Thymus (tissue), 14 donors: ENCODE data around the gene CAMTA1. TPM values are rescaled to one million over a fixed set of nuclear protein-coding genes. Genes with fewer than 3 reads are reported as not detected.
"Not testable (repeated sequence)": the region's sequence is repeated elsewhere in the genome, so short reads cannot be mapped to it uniquely, and the experiment has no call there.

Experiments
- DNase-seq, 9 donors: peaks; one replicate each; pipeline ENCODE4 v3.0.0-alpha.2; 2013; ENCODE audit warnings: low spot score in 9 of 9, low read depth in 6 of 9, missing footprints in 1 of 9
- H3K27ac ChIP-seq, 2 donors: one replicate each; pipeline ENCODE4 v1.5.1; 2013; ENCODE audit warnings: control low read depth in 1 of 2, low read depth in 1 of 2, low read length in 1 of 2, mild to moderate bottlenecking in 1 of 2, moderate library complexity in 1 of 2
- H3K27me3 ChIP-seq, 2 donors: one replicate each; pipeline ENCODE4 v1.5.1; 2013; ENCODE audit warnings: low read length in 1 of 2; ENCODE audit not compliant: control insufficient read depth in 2 of 2, insufficient read depth in 1 of 2
- H3K36me3 ChIP-seq, 2 donors: one replicate each; pipeline ENCODE4 v1.5.1; 2013; ENCODE audit warnings: low read length in 1 of 2, mild to moderate bottlenecking in 1 of 2, moderate library complexity in 1 of 2; ENCODE audit not compliant: control insufficient read depth in 2 of 2, insufficient read depth in 2 of 2
- H3K4me1 ChIP-seq, 2 donors: one replicate each; pipeline ENCODE4 v1.5.1; 2013; ENCODE audit warnings: low read length in 2 of 2; ENCODE audit not compliant: control insufficient read depth in 2 of 2, insufficient read depth in 2 of 2
- H3K4me3 ChIP-seq, 2 donors: one replicate each; pipeline ENCODE4 v1.5.1; 2013; ENCODE audit warnings: low read length in 2 of 2, control low read depth in 1 of 2, mild to moderate bottlenecking in 1 of 2
- H3K9me3 ChIP-seq, 2 donors: one replicate each; pipeline ENCODE4 v1.5.1; 2013; ENCODE audit warnings: low read length in 1 of 2, mild to moderate bottlenecking in 1 of 2; ENCODE audit not compliant: control insufficient read depth in 2 of 2, insufficient read depth in 1 of 2
- WGBS: extraction: QIAGEN DNeasy Blood & Tissue Kit; methylation state at CpG from one replicate; pipeline ENCODE4 v1.1.7; 2013; 5-methylcytosine and 5-hydroxymethylcytosine counted together
- long read RNA-seq, 10 donors: transcript quantifications; one replicate each; lab custom pipeline, GENCODE V29; 2026
- polyA plus RNA-seq: library from polyadenylated mRNA; stranded (reverse); fragments of 200-250 nt; gene quantifications from one replicate; pipeline ENCODE4 v1.2.3, GENCODE V29; 2013
- total RNA-seq: library from RNA; stranded (reverse); fragments of 120-200 nt; gene quantifications from one replicate; pipeline ENCODE4 v1.2.4, GENCODE V29; 2013
- donor health status: healthy.

Gene CAMTA1, protein sequence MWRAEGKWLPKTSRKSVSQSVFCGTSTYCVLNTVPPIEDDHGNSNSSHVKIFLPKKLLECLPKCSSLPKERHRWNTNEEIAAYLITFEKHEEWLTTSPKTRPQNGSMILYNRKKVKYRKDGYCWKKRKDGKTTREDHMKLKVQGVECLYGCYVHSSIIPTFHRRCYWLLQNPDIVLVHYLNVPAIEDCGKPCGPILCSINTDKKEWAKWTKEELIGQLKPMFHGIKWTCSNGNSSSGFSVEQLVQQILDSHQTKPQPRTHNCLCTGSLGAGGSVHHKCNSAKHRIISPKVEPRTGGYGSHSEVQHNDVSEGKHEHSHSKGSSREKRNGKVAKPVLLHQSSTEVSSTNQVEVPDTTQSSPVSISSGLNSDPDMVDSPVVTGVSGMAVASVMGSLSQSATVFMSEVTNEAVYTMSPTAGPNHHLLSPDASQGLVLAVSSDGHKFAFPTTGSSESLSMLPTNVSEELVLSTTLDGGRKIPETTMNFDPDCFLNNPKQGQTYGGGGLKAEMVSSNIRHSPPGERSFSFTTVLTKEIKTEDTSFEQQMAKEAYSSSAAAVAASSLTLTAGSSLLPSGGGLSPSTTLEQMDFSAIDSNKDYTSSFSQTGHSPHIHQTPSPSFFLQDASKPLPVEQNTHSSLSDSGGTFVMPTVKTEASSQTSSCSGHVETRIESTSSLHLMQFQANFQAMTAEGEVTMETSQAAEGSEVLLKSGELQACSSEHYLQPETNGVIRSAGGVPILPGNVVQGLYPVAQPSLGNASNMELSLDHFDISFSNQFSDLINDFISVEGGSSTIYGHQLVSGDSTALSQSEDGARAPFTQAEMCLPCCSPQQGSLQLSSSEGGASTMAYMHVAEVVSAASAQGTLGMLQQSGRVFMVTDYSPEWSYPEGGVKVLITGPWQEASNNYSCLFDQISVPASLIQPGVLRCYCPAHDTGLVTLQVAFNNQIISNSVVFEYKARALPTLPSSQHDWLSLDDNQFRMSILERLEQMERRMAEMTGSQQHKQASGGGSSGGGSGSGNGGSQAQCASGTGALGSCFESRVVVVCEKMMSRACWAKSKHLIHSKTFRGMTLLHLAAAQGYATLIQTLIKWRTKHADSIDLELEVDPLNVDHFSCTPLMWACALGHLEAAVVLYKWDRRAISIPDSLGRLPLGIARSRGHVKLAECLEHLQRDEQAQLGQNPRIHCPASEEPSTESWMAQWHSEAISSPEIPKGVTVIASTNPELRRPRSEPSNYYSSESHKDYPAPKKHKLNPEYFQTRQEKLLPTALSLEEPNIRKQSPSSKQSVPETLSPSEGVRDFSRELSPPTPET (N-terminal part only)
- total RNA-seq, result 32.0 TPM
- polyA plus RNA-seq, result 158 TPM
- long read RNA-seq, donor 1, transcript CAMTA1-208 (4 exons, 567 nt), result major isoform, 7 of 8 reads
- long read RNA-seq, donor 1, partial matches to known transcripts, result 0 of 8 reads
- long read RNA-seq, donor 1, other reads (novel, unspliced or antisense), result 0 of 8 reads
- long read RNA-seq, donor 2, transcript CAMTA1-208 (4 exons, 567 nt), result major isoform, 60 of 87 reads
- long read RNA-seq, donor 2, transcript CAMTA1-213 (3 exons, 538 nt), result minor isoform, 10 of 87 reads
- long read RNA-seq, donor 2, partial matches to known transcripts, result 5 of 87 reads
- long read RNA-seq, donor 2, other reads (novel, unspliced or antisense), result 5 of 87 reads
- long read RNA-seq, donor 3, transcript CAMTA1-208 (4 exons, 567 nt), result major isoform, 38 of 59 reads
- long read RNA-seq, donor 3, transcript CAMTA1-213 (3 exons, 538 nt), result minor isoform, 14 of 59 reads
- long read RNA-seq, donor 3, partial matches to known transcripts, result 0 of 59 reads
- long read RNA-seq, donor 3, other reads (novel, unspliced or antisense), result 0 of 59 reads
- long read RNA-seq, donor 4, transcript CAMTA1-208 (4 exons, 567 nt), result major isoform, 15 of 20 reads
- long read RNA-seq, donor 4, partial matches to known transcripts, result 0 of 20 reads
- long read RNA-seq, donor 4, other reads (novel, unspliced or antisense), result 0 of 20 reads
- long read RNA-seq, donor 5, transcript CAMTA1-208 (4 exons, 567 nt), result major isoform, 55 of 84 reads
- long read RNA-seq, donor 5, transcript CAMTA1-202 (5 exons, 431 nt), result minor isoform, 5 of 84 reads
- long read RNA-seq, donor 5, transcript CAMTA1-213 (3 exons, 538 nt), result minor isoform, 19 of 84 reads
- long read RNA-seq, donor 5, partial matches to known transcripts, result 0 of 84 reads
- long read RNA-seq, donor 5, other reads (novel, unspliced or antisense), result 0 of 84 reads
- long read RNA-seq, donor 6, transcript CAMTA1-213 (3 exons, 538 nt), result minor isoform, 10 of 55 reads
- long read RNA-seq, donor 6, transcript CAMTA1-208 (4 exons, 567 nt), result major isoform, 41 of 55 reads
- long read RNA-seq, donor 6, partial matches to known transcripts, result 0 of 55 reads
- long read RNA-seq, donor 6, other reads (novel, unspliced or antisense), result 0 of 55 reads
- long read RNA-seq, donor 7, transcript CAMTA1-208 (4 exons, 567 nt), result major isoform, 52 of 71 reads
- long read RNA-seq, donor 7, transcript CAMTA1-213 (3 exons, 538 nt), result minor isoform, 14 of 71 reads
- long read RNA-seq, donor 7, partial matches to known transcripts, result 0 of 71 reads
- long read RNA-seq, donor 7, other reads (novel, unspliced or antisense), result 0 of 71 reads
- long read RNA-seq, donor 8, transcript CAMTA1-213 (3 exons, 538 nt), result minor isoform, 7 of 26 reads
- long read RNA-seq, donor 8, transcript CAMTA1-208 (4 exons, 567 nt), result major isoform, 18 of 26 reads
- long read RNA-seq, donor 8, partial matches to known transcripts, result 0 of 26 reads
- long read RNA-seq, donor 8, other reads (novel, unspliced or antisense), result 0 of 26 reads
- long read RNA-seq, donor 9, transcript CAMTA1-213 (3 exons, 538 nt), result minor isoform, 6 of 46 reads
- long read RNA-seq, donor 9, transcript CAMTA1-208 (4 exons, 567 nt), result major isoform, 37 of 46 reads
- long read RNA-seq, donor 9, partial matches to known transcripts, result 0 of 46 reads
- long read RNA-seq, donor 9, other reads (novel, unspliced or antisense), result 0 of 46 reads
- long read RNA-seq, donor 10, transcript CAMTA1-208 (4 exons, 567 nt), result major isoform, 27 of 38 reads
- long read RNA-seq, donor 10, transcript CAMTA1-213 (3 exons, 538 nt), result minor isoform, 10 of 38 reads
- long read RNA-seq, donor 10, partial matches to known transcripts, result 0 of 38 reads
- long read RNA-seq, donor 10, other reads (novel, unspliced or antisense), result 0 of 38 reads

- peaks cover 14 to 21% of the 10 kb centered on the region in 2 donors for H3K4me1 ChIP-seq
- peak within 1 kb of the TSS; percentile 84 to 96 for H3K27ac ChIP-seq
Measured at GRCh38 chr1:6785318-6785727, at the start of gene CAMTA1. TSS of gene CAMTA1 (plus strand) at chr1:6785454. CDS start at chr1:6785531, 77 bp downstream.

DNA sequence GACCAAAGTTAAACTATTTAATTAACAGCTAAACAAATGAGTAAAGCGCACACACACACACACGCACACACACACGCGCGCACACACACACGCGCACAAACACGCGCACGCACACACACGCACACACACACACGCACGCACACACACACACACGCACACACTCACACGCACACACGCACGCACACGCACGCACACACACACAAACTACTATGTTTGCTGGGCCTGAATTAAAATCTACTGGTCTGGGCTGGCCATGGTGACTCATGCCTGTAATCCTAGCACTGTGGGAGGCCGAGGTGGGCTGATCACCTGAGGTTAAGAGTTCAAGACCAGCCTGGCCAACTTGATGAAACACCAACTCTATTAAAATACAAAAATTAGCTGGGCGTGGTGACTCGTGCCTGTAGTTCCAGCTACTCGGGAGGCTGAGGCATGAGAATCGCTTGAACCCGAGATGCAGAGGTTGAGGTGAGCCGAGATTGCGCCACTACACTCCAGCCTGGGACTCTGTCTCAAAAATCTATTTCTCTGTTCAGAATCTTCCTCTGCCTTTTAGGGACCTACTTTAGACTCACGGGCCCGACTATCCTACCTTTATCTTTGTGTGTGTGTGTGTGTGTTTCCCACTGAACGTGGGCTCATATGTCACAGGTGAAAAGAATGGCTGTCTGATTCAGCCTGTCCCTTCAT is 46.1 kb upstream of the CAMTA1 start:
- H3K27ac ChIP-seq, result no peak overlapping the region
- no peak for DNase-seq
- 90% methylated on average over 30 of the region's 30 CpGs for WGBS
- H3K4me1 ChIP-seq, result no peaks in the 10 kb centered on the region
- no peak overlapping the region for H3K4me3 ChIP-seq
- no peaks in the 10 kb centered on the region for H3K36me3 ChIP-seq
- H3K9me3 ChIP-seq, result no peaks in the 10 kb centered on the region
- peaks cover 0 to 3% of the 10 kb centered on the region in 2 donors for H3K27me3 ChIP-seq

More at GRCh38 chr1:6785318-6785727, at the start of gene CAMTA1:
- no peak for DNase-seq
- Histone ChIP-seq H3K4me3 (peak within 1 kb of the TSS; percentile 81 to 97), H3K27me3 (peaks cover 0 to 4% of the 10 kb centered on the region in 2 donors), H3K36me3 (peaks cover 0 to 4% of the 10 kb centered on the region in 2 donors), H3K9me3 (no peaks in the 10 kb centered on the region)
- WGBS, result under 1% methylated on average over 68 of the region's 69 CpGs

DNA sequence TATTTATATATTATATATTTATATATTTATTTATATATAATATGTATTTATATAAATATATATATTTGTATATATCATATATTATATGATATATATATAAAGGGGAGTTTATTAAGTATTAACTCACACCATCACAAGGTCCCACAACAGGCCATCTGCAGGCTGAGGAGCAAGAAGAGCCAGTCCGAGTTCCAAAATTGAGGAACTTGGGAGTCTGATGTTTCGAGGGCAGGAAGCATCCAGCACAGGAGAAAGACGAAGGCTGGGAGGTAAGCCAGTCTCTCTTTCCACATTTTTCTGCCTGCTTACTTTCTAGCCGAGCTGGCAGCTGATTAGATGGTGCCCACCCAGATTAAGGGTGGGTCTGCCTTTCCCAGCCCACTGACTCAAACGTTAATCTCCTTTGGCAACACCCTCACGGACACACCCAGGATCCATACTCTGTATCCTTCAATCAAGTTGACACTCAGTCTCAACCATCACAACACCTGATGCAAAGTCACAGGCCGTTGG is 42.5 kb upstream of the CAMTA1 start:
- H3K36me3 ChIP-seq, H3K27me3 ChIP-seq, H3K9me3 ChIP-seq, H3K4me1 ChIP-seq, H3K27ac ChIP-seq, H3K4me3 ChIP-seq: not testable (repeated sequence)
- peak in 4 of 9 donors; percentile 4 to 51 (median 17) for DNase-seq
- WGBS, result 84% methylated on average over 7 of the region's 7 CpGs

DNA sequence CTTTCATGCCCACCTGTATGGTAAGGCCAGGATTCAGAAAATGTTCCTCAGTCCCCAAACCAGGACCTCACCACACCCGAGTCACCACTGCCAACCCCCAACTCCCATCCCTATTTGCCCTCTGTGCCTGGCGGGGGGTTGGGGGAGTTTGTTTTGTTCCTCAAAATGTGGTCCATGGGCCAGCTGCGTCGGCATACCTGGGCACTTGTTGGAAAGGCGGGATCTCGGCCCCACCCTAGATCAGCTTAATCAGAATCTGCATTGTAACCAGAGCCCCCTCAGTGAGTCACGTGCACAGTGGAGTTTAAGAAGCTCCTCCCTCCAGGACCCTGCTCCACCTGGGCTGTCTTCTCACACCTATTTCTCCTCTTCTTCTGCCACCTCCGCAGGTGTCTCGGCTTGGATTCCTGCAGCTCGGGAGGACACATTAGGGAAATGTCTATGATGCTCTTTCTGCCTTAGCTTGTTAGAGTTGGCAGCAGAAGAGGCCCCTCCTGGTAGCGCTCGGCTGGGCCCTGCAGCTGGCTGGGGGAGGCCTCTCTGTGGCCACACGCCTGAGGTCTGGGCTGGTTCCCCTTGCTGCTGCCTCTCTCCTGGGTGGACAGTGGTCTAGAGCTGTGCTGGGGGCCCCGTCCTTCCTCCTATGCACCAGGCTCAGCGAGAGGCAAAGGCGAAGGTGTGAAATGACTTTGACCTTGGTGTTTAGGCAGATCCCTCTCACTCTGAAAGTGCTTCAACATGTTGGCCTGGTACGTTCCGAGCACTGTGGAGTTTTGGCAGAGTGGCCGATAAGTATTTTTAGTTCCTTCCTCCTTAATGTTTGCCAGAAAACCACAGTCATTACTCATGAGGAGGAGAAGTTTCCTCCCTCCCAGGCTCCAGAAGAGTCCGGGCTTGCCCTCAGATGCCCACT is 41.8 kb upstream of the CAMTA1 start:
- Histone ChIP-seq H3K36me3 (no peaks in the 10 kb centered on the region), H3K27me3 (no peaks in the 10 kb centered on the region), H3K9me3 (no peaks in the 10 kb centered on the region), H3K4me3 (no peak overlapping the region), H3K27ac (peak overlapping the region; percentile 33 to 83), H3K4me1 (no peaks in the 10 kb centered on the region)
- WGBS, result 24% methylated on average over 20 of the region's 20 CpGs
- peak in 6 of 9 donors; percentile 17 to 65 (median 35) for DNase-seq

DNA sequence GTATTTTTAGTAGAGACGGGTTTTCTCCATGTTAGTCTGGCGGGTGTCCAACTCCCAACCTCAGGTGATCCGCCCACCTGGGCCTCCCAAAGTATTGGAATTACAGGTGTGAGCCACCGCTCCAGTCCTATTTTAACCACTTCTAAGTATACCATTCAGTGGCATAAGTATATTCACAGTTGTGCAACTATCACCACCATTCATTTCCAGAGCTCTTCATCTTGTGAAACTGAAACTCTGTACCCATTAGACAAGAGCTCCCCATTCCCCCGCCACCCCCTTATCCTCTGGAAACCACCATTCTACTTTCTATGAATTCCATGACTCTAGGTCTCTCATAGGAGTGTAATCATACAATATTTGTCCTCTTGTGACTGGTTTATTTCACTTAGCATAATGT is 40.2 kb upstream of the CAMTA1 start:
- Histone ChIP-seq H3K4me1 (no peaks in the 10 kb centered on the region), H3K27ac (no peak overlapping the region), H3K27me3 (no peaks in the 10 kb centered on the region), H3K9me3 (no peaks in the 10 kb centered on the region), H3K4me3 (no peak overlapping the region), H3K36me3 (no peaks in the 10 kb centered on the region)
- DNase-seq, result no peak
- 95% methylated on average over 5 of the region's 5 CpGs for WGBS

DNA sequence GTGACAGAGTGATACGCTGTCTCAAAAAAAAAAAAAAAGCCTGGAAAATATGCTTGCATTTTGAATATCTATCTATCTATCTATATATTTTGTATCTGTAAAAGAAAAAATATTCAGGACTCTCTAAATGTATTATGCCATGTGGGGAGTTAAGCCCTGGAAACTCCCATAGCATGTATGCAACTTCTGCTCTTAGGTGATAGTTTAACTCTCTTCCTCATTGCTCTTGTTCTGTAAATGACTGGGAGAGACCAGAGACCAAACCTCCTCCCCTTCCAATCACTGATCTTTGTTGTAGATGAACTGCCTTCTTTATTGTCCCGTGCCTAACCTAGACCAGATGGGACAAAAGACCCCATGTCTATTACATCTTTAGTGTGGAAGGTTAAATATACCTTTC is 37.6 kb upstream of the CAMTA1 start:
- no peaks in the 10 kb centered on the region for H3K27me3 ChIP-seq
- H3K27ac ChIP-seq, result no peak overlapping the region
- DNase-seq, result no peak
- WGBS, result 94% methylated on average over 2 of the region's 2 CpGs
- H3K4me1 ChIP-seq, result no peaks in the 10 kb centered on the region
- no peak overlapping the region for H3K4me3 ChIP-seq
- H3K36me3 ChIP-seq, result no peaks in the 10 kb centered on the region
- H3K9me3 ChIP-seq, result no peaks in the 10 kb centered on the region
